Pancreas (tissue), 10 donors: ENCODE measurements around the gene ATRN. TPM values are rescaled to one million over a fixed set of nuclear protein-coding genes. Genes with fewer than 3 reads are reported as not detected.

Experiments
- ATAC-seq, 4 donors: fragments of 200-7000 bp; cut with Tn5 transposase; one replicate each; pipeline versions ENCODE4 v1.8.0 to v1.9.1; 2020; ENCODE audit warnings: mild to moderate bottlenecking in 4 of 4, moderate library complexity in 4 of 4
- DNase-seq, 6 donors: peaks; one replicate each; pipeline ENCODE4 v3.0.0-alpha.2; 2020
- FAIRE-seq: peaks from 2 replicates; lab custom pipeline; 2012; peaks lifted over from hg19 to GRCh38; lab: Jason Lieb, UNC
- H3K27ac ChIP-seq, 4 donors: fragments of 200-600 bp; sonication (generic); 1 replicate in 3 of 4; 2 replicates in 1 of 4; pipeline versions ENCODE4 v1.5.0 to v1.8.0; 2020
- H3K27me3 ChIP-seq, 4 donors: fragments of 200-600 bp; one replicate each; pipeline ENCODE4 v1.8.0; 2021
- H3K36me3 ChIP-seq, 3 donors: fragments of 200-600 bp; sonication (generic) in 1 of 3; one replicate each; pipeline versions ENCODE4 v1.5.0 to v1.8.0; 2020 to 2021
- H3K4me1 ChIP-seq, 3 donors: fragments of 200-600 bp; one replicate each; pipeline ENCODE4 v1.8.0; 2021
- H3K4me3 ChIP-seq, 4 donors: fragments of 200-600 bp; sonication (generic) in 2 of 4; one replicate each; pipeline versions ENCODE4 v1.5.0 to v1.8.0; 2020 to 2021
- H3K9me3 ChIP-seq, 4 donors: fragments of 200-600 bp; one replicate each; pipeline ENCODE4 v1.8.0; 2021
- CTCF ChIP-seq, 4 donors: fragments of 200-600 bp; sonication (generic) in 3 of 4; IDR thresholded peaks; one replicate each; pipeline versions ENCODE4 v1.5.0 to v1.8.0; 2021; ENCODE audit warnings: antibody characterized with exemption in 4 of 4
- WGBS, 2 donors: extraction: QIAGEN DNeasy Blood & Tissue Kit; methylation state at CpG; one replicate each; pipeline ENCODE4 v1.1.7; 2013; 5-methylcytosine and 5-hydroxymethylcytosine counted together
- intact Hi-C, 3 donors: fragments of 100-400 bp; cut with DNase I; formaldehyde crosslinking; loops; one replicate each; pipeline versions ENCODE4 v1.11.1 to v1.14.2; 2022
- polyA plus RNA-seq, 2 donors: library from polyadenylated mRNA; stranded (reverse); fragments of 200-250 nt; gene quantifications; one replicate each; pipeline ENCODE4 v1.2.3, GENCODE V29; 2013
- total RNA-seq, 6 donors: library from RNA; stranded (reverse); fragmentation: NEBNext Ultra II Directional in 4 of 6; extraction: Animal tissue kit (Norgen Biotek cat#: 25700) in 4 of 6; gene quantifications; one replicate each; pipeline versions ENCODE4 v1.2.1 to v1.2.4, GENCODE V29; 2021 to 2023
- donor health status: healthy with polysubstance abuse.
- donor health status: DM: no; HTN: no; CAD: no; lungs with moderate emphysema.
- donor health status: DM: no; HTN: no; CAD: no.
- donor health status: control.
- donor health status: control.
- donor health status: Bipolar disorder and iron deficiency.
- donor health status: DM: yes; HTN: yes; CAD: no.
- donor health status: DM: no; HTN: no; CAD: no.
- donor health status: DM: no; HTN: no; CAD: no.
- donor health status: DM: yes; HTN: yes; CAD: no.

The ATRN gene
- total and polyA plus RNA-seq, 8 donors: 3.6 to 30.4 (median 20.6) TPM

GRCh38 chr20:3652676-3653596 lies 182.1 kb downstream of the ATRN start:
- 87 to 89% methylated on average over 10 of the region's 10 CpGs for WGBS, 2 donors
- DNase-seq (no peak), FAIRE-seq (no peak), ATAC-seq (peak in 1 of 4 donors; percentile 8)
- Histone ChIP-seq H3K9me3 (no peaks in the 10 kb centered on the region), H3K27ac (no peak overlapping the region), H3K4me1 (peaks cover 0 to 16% (median 10%) of the 10 kb centered on the region in 3 donors), H3K27me3 (no peaks in the 10 kb centered on the region), H3K4me3 (no peak overlapping the region), H3K36me3 (peaks cover 0 to 9% (median 0%) of the 10 kb centered on the region in 3 donors)
- intact Hi-C loops: no loop called here
- no peak for TF ChIP-seq CTCF (IDR thresholded peaks at IDR 0.05)

GRCh38 chr20:3653921-3654320 lies 183.1 kb downstream of the ATRN start:
- WGBS, 2 donors: 67 to 77% methylated on average over 2 of the region's 2 CpGs
- FAIRE-seq (no peak), ATAC-seq (no peak), DNase-seq (no peak)
- no peaks in the 10 kb centered on the region for H3K9me3 ChIP-seq
- intact Hi-C loops: no loop called here
- H3K4me1 ChIP-seq: peaks cover 0 to 16% (median 10%) of the 10 kb centered on the region in 3 donors
- no peaks in the 10 kb centered on the region for H3K27me3 ChIP-seq
- H3K4me3 ChIP-seq: no peak overlapping the region
- H3K27ac ChIP-seq: no peak overlapping the region
- TF ChIP-seq CTCF (IDR thresholded peaks at IDR 0.05): no peak
- peaks cover 0 to 6% (median 0%) of the 10 kb centered on the region in 3 donors for H3K36me3 ChIP-seq

- Histone ChIP-seq H3K4me3 (no peak overlapping the region), H3K27ac (no peak overlapping the region), H3K4me1 (peaks cover 0 to 16% (median 10%) of the 10 kb centered on the region in 3 donors), H3K27me3 (no peaks in the 10 kb centered on the region), H3K9me3 (no peaks in the 10 kb centered on the region), H3K36me3 (peaks cover 0 to under 1% (median 0%) of the 10 kb centered on the region in 3 donors)
- ATAC-seq (no peak), FAIRE-seq (no peak), DNase-seq (peak in 1 of 6 donors; percentile 46)
- TF ChIP-seq CTCF (IDR thresholded peaks at IDR 0.05): no peak
- 82 to 86% methylated on average over 17 of the region's 17 CpGs for WGBS, 2 donors
- intact Hi-C loops: no loop called here
Observed at GRCh38 chr20:3654326-3655130, 183.7 kb downstream of the ATRN start.

- no peak for TF ChIP-seq CTCF (IDR thresholded peaks at IDR 0.05)
- Histone ChIP-seq H3K4me3 (no peak overlapping the region), H3K27ac (no peak overlapping the region), H3K9me3 (no peaks in the 10 kb centered on the region), H3K4me1 (peaks cover 0 to 16% (median 10%) of the 10 kb centered on the region in 3 donors), H3K36me3 (no peaks in the 10 kb centered on the region), H3K27me3 (no peaks in the 10 kb centered on the region)
- ATAC-seq (no peak), DNase-seq (peak in 1 of 6 donors; percentile 45), FAIRE-seq (no peak)
- intact Hi-C loops: no loop called here
- 70 to 87% methylated on average over 4 of the region's 4 CpGs for WGBS, 2 donors
Observed at GRCh38 chr20:3655131-3655405, 184.2 kb downstream of the ATRN start.
